Keratinocyte (primary cell): ENCODE results near the gene ADM5. TPM values are rescaled to one million over a fixed set of nuclear protein-coding genes. Genes with fewer than 3 reads are reported as not detected.
A peak's percentile ranks its signal among the peaks of the same experiment; 100 is the strongest.

Experiments
- DNase-seq: peaks from one replicate; pipeline ENCODE4 v3.0.0-alpha.2; 2011; ENCODE audit warnings: low read depth, missing footprints, low spot score
- FAIRE-seq: peaks from 2 replicates; lab custom pipeline; 2011; peaks lifted over from hg19 to GRCh38; lab: Jason Lieb, UNC
- H2AFZ ChIP-seq: 2 replicates; pipeline ENCODE4 v1.6.0; 2012; ENCODE audit warnings: low read length, control low read depth, inconsistent platforms; ENCODE audit not compliant: control insufficient read depth
- H3K27ac ChIP-seq: 2 replicates; pipeline ENCODE4 v1.5.1; 2011; ENCODE audit warnings: low read length; ENCODE audit not compliant: control insufficient read depth, insufficient read depth
- H3K27me3 ChIP-seq: 3 replicates; pipeline ENCODE4 v1.6.0; 2011; ENCODE audit warnings: low read length; ENCODE audit not compliant: control insufficient read depth, insufficient read depth; ENCODE audit errors: extremely low read depth
- H3K36me3 ChIP-seq, 2 experiments: 2 replicates in 1 of 2; 3 replicates in 1 of 2; pipeline ENCODE4 v1.5.1; 2011; ENCODE audit warnings: low read length in 2 of 2, mild to moderate bottlenecking in 1 of 2; ENCODE audit not compliant: control insufficient read depth in 2 of 2, insufficient read depth in 2 of 2; ENCODE audit errors: extremely low read depth in 1 of 2
- H3K4me1 ChIP-seq: 3 replicates; pipeline ENCODE4 v1.5.1; 2011; ENCODE audit warnings: low read length; ENCODE audit not compliant: control insufficient read depth, insufficient read depth; ENCODE audit errors: extremely low read depth
- H3K4me2 ChIP-seq: 3 replicates; pipeline ENCODE4 v1.6.0; 2011; ENCODE audit warnings: low read depth, low read length; ENCODE audit not compliant: control insufficient read depth, insufficient read depth; ENCODE audit errors: extremely low read depth
- H3K4me3 ChIP-seq, 3 experiments: fragments of 200-600 bp in 1 of 3; sonication (generic) in 1 of 3; 2 replicates in 2 of 3; 3 replicates in 1 of 3; pipeline ENCODE4 v1.5.1; 2011 to 2016; ENCODE audit warnings: low read length in 3 of 3, mild to moderate bottlenecking in 3 of 3, control low read depth in 2 of 3, inconsistent platforms in 1 of 3, low read depth in 1 of 3, mixed read lengths in 1 of 3, mixed run types in 1 of 3, moderate library complexity in 1 of 3; ENCODE audit not compliant: control insufficient read depth in 2 of 3, insufficient read depth in 2 of 3; ENCODE audit errors: extremely low read depth in 1 of 3
- H3K79me2 ChIP-seq: 2 replicates; pipeline ENCODE4 v1.6.0; 2012; ENCODE audit warnings: low read length; ENCODE audit not compliant: control insufficient read depth, insufficient read depth
- H3K9ac ChIP-seq: 3 replicates; pipeline ENCODE4 v1.6.0; 2011; ENCODE audit warnings: low read length; ENCODE audit not compliant: control insufficient read depth, insufficient read depth; ENCODE audit errors: extremely low read depth
- H3K9me1 ChIP-seq: 3 replicates; pipeline ENCODE4 v1.6.0; 2011; ENCODE audit warnings: low read length; ENCODE audit not compliant: control insufficient read depth, insufficient read depth; ENCODE audit errors: extremely low read depth
- H3K9me3 ChIP-seq: 2 replicates; pipeline ENCODE4 v1.5.1; 2012; ENCODE audit warnings: low read depth, low read length; ENCODE audit not compliant: control insufficient read depth
- H4K20me1 ChIP-seq: 3 replicates; pipeline ENCODE4 v1.6.0; 2011; ENCODE audit warnings: low read length; ENCODE audit not compliant: control insufficient read depth, insufficient read depth; ENCODE audit errors: extremely low read depth
- EZH2 ChIP-seq: IDR thresholded peaks from one replicate; pipeline ENCODE4 v1.6.1; 2012; ENCODE audit warnings: inconsistent platforms, mild to moderate bottlenecking, low read length, moderate library complexity
- dilution Hi-C: fragments of 300-500 bp; cut with MboI; formaldehyde crosslinking; loops from one replicate; pipeline ENCODE4 v1.7.0; 2020; ENCODE audit warnings: low sequenced_read_pairs; ENCODE audit not compliant: extremely low pct_ligation_motif_present
- polyA plus RNA-seq, 5 experiments: library from polyadenylated mRNA; depleted of rRNA in 3 of 5; stranded (reverse) in 3 of 5; stranded (forward) in 1 of 5; unstranded in 1 of 5; fragments of >200 nt; gene quantifications; 1 replicate in 1 of 5; 2 replicates in 3 of 5; 3 replicates in 1 of 5; pipeline versions ENCODE4 v1.2.1 to v1.2.3, GENCODE V29; 2011 to 2012; ENCODE audit warnings: missing spikeins in 2 of 5, low read depth in 1 of 5, low replicate concordance in 1 of 5
- small RNA-seq, 3 experiments: library from RNA; depleted of rRNA; stranded (forward); fragments of <200 nt; gene quantifications; one replicate each; pipeline ENCODE3, GENCODE V24; 2012; ENCODE audit warnings: low read depth in 3 of 3, low replicate concordance in 1 of 3; ENCODE audit not compliant: insufficient read length in 3 of 3
- TF ChIP-seq, protein P1 (sequence below), 3 experiments: IDR thresholded peaks in 1 of 3; conservative IDR thresholded peaks in 1 of 3; optimal IDR thresholded peaks in 1 of 3; 2 replicates in 2 of 3; 3 replicates in 1 of 3; pipeline versions ENCODE3 to v1.5.1; 2011; ENCODE audit warnings: low read length in 3 of 3, mild to moderate bottlenecking in 3 of 3, moderate library complexity in 2 of 3, control low read depth in 1 of 3, inconsistent platforms in 1 of 3; ENCODE audit not compliant: insufficient read depth in 2 of 3; ENCODE audit errors: extremely low read depth in 1 of 3

The ADM5 gene
- polyA plus RNA-seq, 1 donor (not counting 4 experiments of a cell fraction or from before 2014, with no cell fraction given), result 0.73 TPM

DNA sequence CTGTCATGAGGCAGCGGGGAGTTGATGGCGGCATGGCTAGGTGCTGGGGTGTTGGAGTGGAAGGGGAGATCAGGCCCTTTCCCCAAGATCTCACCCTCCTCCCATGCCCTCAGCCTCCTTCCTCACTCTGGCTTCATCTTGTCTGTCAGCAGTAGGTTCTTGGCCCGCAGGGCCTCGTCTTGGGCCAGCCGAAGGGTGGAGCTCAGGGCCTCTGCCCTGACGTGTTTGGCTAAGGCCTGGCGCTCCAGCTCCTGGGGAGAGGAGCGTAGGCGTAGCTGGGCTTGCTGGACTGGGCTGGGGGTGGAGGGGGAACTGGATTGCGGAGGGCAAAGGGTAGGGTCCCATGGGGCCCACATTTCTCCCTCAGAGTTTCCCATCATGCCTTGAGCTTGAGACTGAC is 50.5 kb downstream of the ADM5 start:
- DNase-seq, result no peak
- no peak for FAIRE-seq

More for the DNA sequence above, 50.5 kb downstream of the ADM5 start:
- Histone ChIP-seq H2AFZ (peak overlapping the region; percentile 85), H3K79me2 (no peaks in the 10 kb centered on the region), H3K4me3 (no peak overlapping the region), H3K27me3 (no peaks in the 10 kb centered on the region), H3K27ac (no peak overlapping the region), H3K36me3 (no peaks in the 10 kb centered on the region), H3K4me1 (peaks cover 6% of the 10 kb centered on the region), H4K20me1 (no peaks in the 10 kb centered on the region), H3K4me2 (no peak overlapping the region), H3K9me3 (no peaks in the 10 kb centered on the region), H3K9me1 (no peaks in the 10 kb centered on the region), H3K9ac (no peak overlapping the region)
- dilution Hi-C loops, result no loop called here
- TF ChIP-seq EZH2, result no peak
- TF ChIP-seq, protein P1, sequence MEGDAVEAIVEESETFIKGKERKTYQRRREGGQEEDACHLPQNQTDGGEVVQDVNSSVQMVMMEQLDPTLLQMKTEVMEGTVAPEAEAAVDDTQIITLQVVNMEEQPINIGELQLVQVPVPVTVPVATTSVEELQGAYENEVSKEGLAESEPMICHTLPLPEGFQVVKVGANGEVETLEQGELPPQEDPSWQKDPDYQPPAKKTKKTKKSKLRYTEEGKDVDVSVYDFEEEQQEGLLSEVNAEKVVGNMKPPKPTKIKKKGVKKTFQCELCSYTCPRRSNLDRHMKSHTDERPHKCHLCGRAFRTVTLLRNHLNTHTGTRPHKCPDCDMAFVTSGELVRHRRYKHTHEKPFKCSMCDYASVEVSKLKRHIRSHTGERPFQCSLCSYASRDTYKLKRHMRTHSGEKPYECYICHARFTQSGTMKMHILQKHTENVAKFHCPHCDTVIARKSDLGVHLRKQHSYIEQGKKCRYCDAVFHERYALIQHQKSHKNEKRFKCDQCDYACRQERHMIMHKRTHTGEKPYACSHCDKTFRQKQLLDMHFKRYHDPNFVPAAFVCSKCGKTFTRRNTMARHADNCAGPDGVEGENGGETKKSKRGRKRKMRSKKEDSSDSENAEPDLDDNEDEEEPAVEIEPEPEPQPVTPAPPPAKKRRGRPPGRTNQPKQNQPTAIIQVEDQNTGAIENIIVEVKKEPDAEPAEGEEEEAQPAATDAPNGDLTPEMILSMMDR (optimal IDR thresholded peaks at IDR 0.05 in 1 of 3, IDR thresholded peaks at IDR 0.05 in 1 of 3, conservative IDR thresholded peaks at IDR 0.05 in 1 of 3; ENCODE audit: extremely low read depth in 1 of 3, insufficient read depth in 2 of 3, low read length in 3 of 3), result no peak

Small RNA genes within 50 kb of the gene (small RNA-seq; reads per million reads assigned to genes)
- 0 to 0.13 (median 0) reads per million in 3 experiments for gene MIR5088

Other genes starting within 250 kb of the ADM5 start
- gene SLC17A7, start 248.1 kb upstream of the ADM5 start, polyA plus RNA-seq, result 0.04 to 0.12 TPM (median 0.04 TPM) in 3 replicates
- 29.0 to 40.7 TPM (median 37.8 TPM) in 3 replicates for gene PIH1D1, start 237.8 kb upstream of the ADM5 start, polyA plus RNA-seq
- gene ALDH16A1, start 236.4 kb upstream of the ADM5 start, polyA plus RNA-seq, result 7.1 to 12.2 TPM (median 9.8 TPM) in 3 replicates
- gene FLT3LG, start 215.4 kb upstream of the ADM5 start, polyA plus RNA-seq, result 0.80 to 1.7 TPM (median 1.3 TPM) in 3 replicates
- 1,826 to 4,676 TPM (median 3,383 TPM) in 3 replicates for gene RPL13A, start 202.0 kb upstream of the ADM5 start, polyA plus RNA-seq
- gene RPS11, start 193.2 kb upstream of the ADM5 start, polyA plus RNA-seq, result 2,569 to 3,320 TPM (median 2,868 TPM) in 3 replicates
- 12.0 to 12.8 TPM (median 12.3 TPM) in 3 replicates for gene FCGRT, start 176.9 kb upstream of the ADM5 start, polyA plus RNA-seq
- 0.10 to 0.14 TPM in 2 of 3 replicates, not detected in the other for gene RCN3, start 161.6 kb upstream of the ADM5 start, polyA plus RNA-seq
- 36.6 to 63.6 TPM (median 42.7 TPM) in 3 replicates for gene NOSIP, start 109.0 kb upstream of the ADM5 start, polyA plus RNA-seq
- gene PRRG2, start 108.3 kb upstream of the ADM5 start, polyA plus RNA-seq, result 5.2 to 7.5 TPM (median 5.3 TPM) in 3 replicates
- 0.35 to 1.1 TPM (median 0.42 TPM) in 3 replicates for gene PRR12, start 98.4 kb upstream of the ADM5 start, polyA plus RNA-seq
- 98.1 to 184 TPM (median 154 TPM) in 3 replicates for gene RRAS, start 49.5 kb upstream of the ADM5 start, polyA plus RNA-seq
- 3.4 to 20.9 TPM (median 5.8 TPM) in 3 replicates for gene SCAF1, start 47.4 kb upstream of the ADM5 start, polyA plus RNA-seq
- 50.4 to 67.5 TPM (median 57.7 TPM) in 3 replicates for gene IRF3, start 23.7 kb upstream of the ADM5 start, polyA plus RNA-seq
- gene BCL2L12, start 23.7 kb upstream of the ADM5 start, polyA plus RNA-seq, result 11.8 to 14.8 TPM (median 14.0 TPM) in 3 replicates
- gene PRMT1, start 12.3 kb upstream of the ADM5 start, polyA plus RNA-seq, result 280 to 322 TPM (median 311 TPM) in 3 replicates
- gene CPT1C, start 1.5 kb downstream of the ADM5 start, polyA plus RNA-seq, result 0.39 to 0.49 TPM (median 0.41 TPM) in 3 replicates
- 1.3 to 2.2 TPM (median 1.9 TPM) in 3 replicates for gene TSKS, start 73.7 kb downstream of the ADM5 start, polyA plus RNA-seq
- gene AP2A1, start 77.4 kb downstream of the ADM5 start, polyA plus RNA-seq, result 36.7 to 67.7 TPM (median 52.7 TPM) in 3 replicates
- gene FUZ, start 123.7 kb downstream of the ADM5 start, polyA plus RNA-seq, result 2.6 to 4.7 TPM (median 3.7 TPM) in 3 replicates
- 12.5 to 37.0 TPM (median 13.9 TPM) in 3 replicates for gene MED25, start 128.7 kb downstream of the ADM5 start, polyA plus RNA-seq
- gene PTOV1, start 161.6 kb downstream of the ADM5 start, polyA plus RNA-seq, result 22.9 to 49.0 TPM (median 32.1 TPM) in 3 replicates
- 19.3 to 26.4 TPM (median 19.6 TPM) in 3 replicates for gene PNKP, start 178.0 kb downstream of the ADM5 start, polyA plus RNA-seq
- gene AKT1S1, start 187.8 kb downstream of the ADM5 start, polyA plus RNA-seq, result 27.2 to 43.8 TPM (median 28.8 TPM) in 3 replicates
- gene TBC1D17, start 188.1 kb downstream of the ADM5 start, polyA plus RNA-seq, result 9.0 to 25.6 TPM (median 9.4 TPM) in 3 replicates
- gene IL4I1, start 207.3 kb downstream of the ADM5 start, polyA plus RNA-seq, result 0.09 to 0.22 TPM (median 0.13 TPM) in 3 replicates
- gene ATF5, start 239.6 kb downstream of the ADM5 start, polyA plus RNA-seq, result 4.6 to 9.3 TPM (median 6.0 TPM) in 3 replicates
- 10.1 to 16.6 TPM (median 12.9 TPM) in 3 replicates for gene NUP62, start 239.9 kb downstream of the ADM5 start, polyA plus RNA-seq